Endothelial cell of umbilical vein (primary cell): Measurements from ENCODE around the gene ADGRB2. TPM values are rescaled to one million over a fixed set of nuclear protein-coding genes. Genes with fewer than 3 reads are reported as not detected.

ENCODE experiments used
- BruUV-seq: library from RNA; stranded (reverse); fragments of 400-500 nt; replicated peaks from 2 replicates; lab custom pipeline; 2021; lab: Mats Ljungman, UMichigan
- CTCF ChIA-PET: fragments of 300-600, 350-600 bp; sonication (Branson Sonifier 250); formaldehyde crosslinking; loops from one replicate; lab custom pipeline; 2021; ENCODE audit warnings: antibody characterized with exemption, inconsistent platforms; lab: Charles Lee
- POLR2A ChIA-PET: fragments of 300-600, 350-600 bp; sonication (Branson Sonifier 250); formaldehyde crosslinking; loops from one replicate; lab custom pipeline; 2021; ENCODE audit warnings: antibody characterized with exemption, inconsistent platforms; lab: Charles Lee
- DNase-seq: peaks from one replicate; pipeline ENCODE4 v3.0.0-alpha.2; 2011; ENCODE audit warnings: low read depth, low spot score
- FAIRE-seq: peaks from 2 replicates; lab custom pipeline; 2011; peaks lifted over from hg19 to GRCh38; lab: Jason Lieb, UNC
- H2AFZ ChIP-seq: 2 replicates; pipeline ENCODE4 v1.6.0; 2012; ENCODE audit warnings: low read depth, low read length, control low read depth, inconsistent platforms
- H3K27ac ChIP-seq: 2 replicates; pipeline ENCODE4 v1.5.1; 2011; ENCODE audit warnings: low read depth, mild to moderate bottlenecking, control low read depth, low read length, moderate library complexity; ENCODE audit not compliant: insufficient read depth
- H3K27me3 ChIP-seq, 2 experiments: 2 replicates each; pipeline versions ENCODE4 v1.6.0 to v1.6.1; 2011; ENCODE audit warnings: low read length in 2 of 2, mixed read lengths in 1 of 2; ENCODE audit not compliant: control insufficient read depth in 2 of 2, insufficient read depth in 2 of 2
- H3K36me3 ChIP-seq, 2 experiments: 2 replicates in 1 of 2; 3 replicates in 1 of 2; pipeline ENCODE4 v1.5.1; 2011; ENCODE audit warnings: low read length in 2 of 2, mild to moderate bottlenecking in 1 of 2, moderate library complexity in 1 of 2; ENCODE audit not compliant: control insufficient read depth in 2 of 2, insufficient read depth in 2 of 2; ENCODE audit errors: extremely low read depth in 1 of 2
- H3K4me1 ChIP-seq: 3 replicates; pipeline ENCODE4 v1.5.1; 2011; ENCODE audit warnings: mild to moderate bottlenecking, low read length; ENCODE audit not compliant: control insufficient read depth, insufficient read depth; ENCODE audit errors: extremely low read depth
- H3K4me2 ChIP-seq: 2 replicates; pipeline ENCODE4 v1.6.1; 2011; ENCODE audit warnings: low read length, control low read depth, mixed read lengths; ENCODE audit not compliant: insufficient read depth
- H3K4me3 ChIP-seq, 3 experiments: fragments of 200-600 bp in 1 of 3; sonication (generic), shearing (Covaris generic) in 1 of 3; replicated peaks in 1 of 3; 2 replicates each; pipeline ENCODE4 v1.5.1; 2011 to 2016; ENCODE audit warnings: control low read depth in 3 of 3, low read length in 3 of 3, mild to moderate bottlenecking in 2 of 3, inconsistent platforms in 1 of 3, low read depth in 1 of 3, moderate library complexity in 1 of 3; ENCODE audit not compliant: insufficient read depth in 1 of 3
- H3K79me2 ChIP-seq: 2 replicates; pipeline ENCODE4 v1.6.0; 2012; ENCODE audit warnings: low read length, inconsistent platforms; ENCODE audit not compliant: control insufficient read depth, insufficient read depth
- H3K9ac ChIP-seq: replicated peaks from 2 replicates; pipeline ENCODE3; 2011; ENCODE audit warnings: low read length, control low read depth; ENCODE audit not compliant: insufficient read depth; ENCODE audit errors: extremely low read depth
- H3K9me1 ChIP-seq: replicated peaks from 3 replicates; pipeline ENCODE4 v1.6.0; 2011; ENCODE audit warnings: mild to moderate bottlenecking, low read length; ENCODE audit not compliant: control insufficient read depth, insufficient read depth; ENCODE audit errors: extremely low read depth
- H3K9me3 ChIP-seq: replicated peaks from 2 replicates; pipeline ENCODE4 v1.5.1; 2012; ENCODE audit warnings: low read length, inconsistent platforms; ENCODE audit not compliant: control insufficient read depth, insufficient read depth
- H4K20me1 ChIP-seq: replicated peaks from 2 replicates; pipeline ENCODE3; 2011; ENCODE audit warnings: mild to moderate bottlenecking, low read length; ENCODE audit not compliant: control insufficient read depth, insufficient read depth; ENCODE audit errors: extremely low read depth
- CTCF ChIP-seq, 2 donors: IDR thresholded peaks; 1 replicate in 1 of 2; 2 replicates in 1 of 2; pipeline ENCODE4 v1.5.1; 2011; ENCODE audit warnings: low read length in 2 of 2, mild to moderate bottlenecking in 2 of 2, moderate library complexity in 2 of 2, control low read depth in 1 of 2, inconsistent platforms in 1 of 2, low read depth in 1 of 2; ENCODE audit not compliant: insufficient read depth in 1 of 2; ENCODE audit errors: extremely low read depth in 1 of 2
- EZH2 ChIP-seq: IDR thresholded peaks from 2 replicates; pipeline ENCODE4 v1.6.1; 2012; ENCODE audit warnings: borderline replicate concordance, low read depth, mild to moderate bottlenecking, moderate library complexity, low read length, inconsistent platforms; ENCODE audit not compliant: severe bottlenecking
- FOS ChIP-seq: IDR thresholded peaks from 2 replicates; pipeline ENCODE4 v1.6.1; 2011; ENCODE audit warnings: mild to moderate bottlenecking, low read length, moderate library complexity, borderline replicate concordance; ENCODE audit not compliant: insufficient read depth
- GATA2 ChIP-seq: IDR thresholded peaks from 2 replicates; pipeline ENCODE4 v1.7.0; 2011; ENCODE audit warnings: low read depth, mild to moderate bottlenecking, moderate library complexity, mixed read lengths, low read length; ENCODE audit not compliant: insufficient read length, insufficient read depth
- JUN ChIP-seq: IDR thresholded peaks from 2 replicates; pipeline ENCODE4 v1.6.1; 2011; ENCODE audit warnings: borderline replicate concordance, low read depth; ENCODE audit not compliant: insufficient read length, insufficient read depth
- MAX ChIP-seq: IDR thresholded peaks from 2 replicates; pipeline ENCODE4 v1.6.1; 2011; ENCODE audit not compliant: insufficient read depth, insufficient read length
- MYC ChIP-seq: IDR thresholded peaks from one replicate; pipeline ENCODE4 v1.6.1; 2011; ENCODE audit warnings: mild to moderate bottlenecking, low read depth, low read length
- POLR2A ChIP-seq: IDR thresholded peaks from 2 replicates; pipeline ENCODE4 v1.6.1; 2012; ENCODE audit warnings: low read depth, mild to moderate bottlenecking, control low read depth, low read length
- POLR2AphosphoS5 ChIP-seq: IDR thresholded peaks from 2 replicates; pipeline ENCODE4 v1.6.1; 2012; ENCODE audit warnings: low read depth, mild to moderate bottlenecking, control low read depth, low read length, moderate library complexity; ENCODE audit not compliant: insufficient read depth
- dilution Hi-C: fragments of 300-500 bp; cut with MboI; formaldehyde crosslinking; loops from one replicate; pipeline ENCODE4 v1.15.0; 2019; ENCODE audit warnings: low sequenced_read_pairs; ENCODE audit not compliant: extremely low pct_ligation_motif_present
- intact Hi-C: fragments of 100-400 bp; cut with micrococcal nuclease; formaldehyde crosslinking; loops from one replicate; pipeline ENCODE4 v1.10.0; 2022
- polyA plus RNA-seq, 4 experiments: library from polyadenylated mRNA; depleted of rRNA in 3 of 4; stranded (reverse) in 3 of 4; unstranded in 1 of 4; fragments of >200 nt; gene quantifications; 2 replicates each; pipeline versions ENCODE4 v1.2.1 to v1.2.3, GENCODE V29; 2011 to 2012; ENCODE audit warnings: missing spikeins in 1 of 4
- total RNA-seq: library from RNA; stranded (reverse); gene quantifications from 2 replicates; pipeline ENCODE4 v1.2.3, GENCODE V29; 2021

Gene ADGRB2
- total and polyA plus RNA-seq, 2 donors (not counting 3 experiments of a cell fraction or from before 2014, with no cell fraction given) = 1.3 to 1.5 TPM

GRCh38 chr1:31697369-31697984 is 66.7 kb downstream of the ADGRB2 start:
- ChIA-PET CTCF (interaction anchor here (1.1 to 1.8 kb wide), 2 partner anchors 11 to 33 kb away, joined by 5 to 10 read pairs; no protein-coding TSS in a partner anchor), POLR2A (no interaction called here)
- no peak for DNase-seq
- no peaks in the 10 kb centered on the region for H3K27me3 ChIP-seq
- no peaks in the 10 kb centered on the region for H3K9me3 ChIP-seq
- TF ChIP-seq EZH2 (no peak), CTCF (IDR thresholded peaks at IDR 0.05; ENCODE audit: extremely low read depth in 1 of 2, insufficient read depth in 1 of 2, low read depth in 1 of 2, low read length in 2 of 2) (no peak), MYC (no peak), POLR2A (no peak), MAX (no peak), POLR2AphosphoS5 (no peak), FOS (no peak), GATA2 (no peak), JUN (no peak)
- dilution Hi-C loops = no loop called here
- H4K20me1 ChIP-seq = no peaks in the 10 kb centered on the region
- no peaks in the 10 kb centered on the region for H3K36me3 ChIP-seq
- H3K79me2 ChIP-seq = no peaks in the 10 kb centered on the region
- intact Hi-C loops = no loop called here
- H2AFZ ChIP-seq = no peak overlapping the region
- no peak overlapping the region for H3K9ac ChIP-seq
- no TSS peak for BruUV-seq
- H3K4me3 ChIP-seq = no peak overlapping the region
- no peak for FAIRE-seq
- no peaks in the 10 kb centered on the region for H3K9me1 ChIP-seq
- peaks cover 9% of the 10 kb centered on the region for H3K4me1 ChIP-seq
- H3K27ac ChIP-seq = no peak overlapping the region
- H3K4me2 ChIP-seq = no peak overlapping the region
